ENCODE measurements around the gene MYT1. TPM values are rescaled to one million over a fixed set of nuclear protein-coding genes. Genes with fewer than 3 reads are reported as not detected.

MYT1 gene
- total RNA-seq, 4 donors from 2014 or later: 0.34 TPM; not detected in 3

DNA sequence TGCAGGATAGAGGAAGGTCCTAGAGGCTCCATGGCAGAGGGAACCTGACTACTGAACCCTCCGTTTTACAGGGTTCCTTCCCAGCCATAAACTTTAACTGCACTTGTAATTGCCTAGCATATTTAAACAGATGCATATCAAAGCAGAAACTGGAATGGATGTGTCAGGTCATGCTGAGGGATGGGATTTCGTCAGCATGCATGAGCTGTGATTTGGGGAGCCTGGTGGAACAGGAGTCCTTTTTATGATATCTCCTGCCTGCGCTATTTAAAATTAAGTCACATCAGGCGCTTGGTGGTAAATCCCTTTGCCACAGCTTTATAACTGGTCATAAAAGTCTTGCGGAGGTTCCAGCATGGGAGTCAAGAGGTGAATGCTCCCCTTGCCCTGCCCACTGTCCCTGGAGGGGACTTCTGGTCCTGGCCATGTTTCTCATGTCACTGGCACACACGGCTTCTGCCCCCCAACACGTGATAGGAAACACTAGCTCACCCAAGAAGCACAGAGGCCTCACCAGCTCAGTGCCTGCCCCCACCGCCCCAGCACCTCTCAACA lies 65.3 kb downstream of the MYT1 start:
- DNase-seq (ENCODE audit: low spot score in 2 of 2): no peak
- TF ChIP-seq POLR2A (IDR thresholded peaks at IDR 0.05) (no peak), POLR2AphosphoS5 (IDR thresholded peaks at IDR 0.05) (no peak), EP300 (IDR thresholded peaks at IDR 0.05) (no peak)
- TF ChIP-seq, protein P1, sequence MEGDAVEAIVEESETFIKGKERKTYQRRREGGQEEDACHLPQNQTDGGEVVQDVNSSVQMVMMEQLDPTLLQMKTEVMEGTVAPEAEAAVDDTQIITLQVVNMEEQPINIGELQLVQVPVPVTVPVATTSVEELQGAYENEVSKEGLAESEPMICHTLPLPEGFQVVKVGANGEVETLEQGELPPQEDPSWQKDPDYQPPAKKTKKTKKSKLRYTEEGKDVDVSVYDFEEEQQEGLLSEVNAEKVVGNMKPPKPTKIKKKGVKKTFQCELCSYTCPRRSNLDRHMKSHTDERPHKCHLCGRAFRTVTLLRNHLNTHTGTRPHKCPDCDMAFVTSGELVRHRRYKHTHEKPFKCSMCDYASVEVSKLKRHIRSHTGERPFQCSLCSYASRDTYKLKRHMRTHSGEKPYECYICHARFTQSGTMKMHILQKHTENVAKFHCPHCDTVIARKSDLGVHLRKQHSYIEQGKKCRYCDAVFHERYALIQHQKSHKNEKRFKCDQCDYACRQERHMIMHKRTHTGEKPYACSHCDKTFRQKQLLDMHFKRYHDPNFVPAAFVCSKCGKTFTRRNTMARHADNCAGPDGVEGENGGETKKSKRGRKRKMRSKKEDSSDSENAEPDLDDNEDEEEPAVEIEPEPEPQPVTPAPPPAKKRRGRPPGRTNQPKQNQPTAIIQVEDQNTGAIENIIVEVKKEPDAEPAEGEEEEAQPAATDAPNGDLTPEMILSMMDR (IDR thresholded peaks at IDR 0.05): no peak
- no peak overlapping the region for H3K4me3 ChIP-seq
- no peaks in the 10 kb centered on the region for H3K36me3 ChIP-seq
- no peak overlapping the region for H3K27ac ChIP-seq
- no peaks in the 10 kb centered on the region for H3K9me3 ChIP-seq
- WGBS: 51% methylated on average over 7 of the region's 8 CpGs
- H3K27me3 ChIP-seq: no peaks in the 10 kb centered on the region
- peaks cover 10% of the 10 kb centered on the region for H3K4me1 ChIP-seq

- peaks cover 10% of the 10 kb centered on the region for H3K4me1 ChIP-seq
- no peaks in the 10 kb centered on the region for H3K9me3 ChIP-seq
- TF ChIP-seq, protein P1 (IDR thresholded peaks at IDR 0.05): no peak
- TF ChIP-seq POLR2AphosphoS5 (IDR thresholded peaks at IDR 0.05) (no peak), EP300 (IDR thresholded peaks at IDR 0.05) (no peak), POLR2A (IDR thresholded peaks at IDR 0.05) (no peak)
- WGBS: 91% methylated on average over 22 of the region's 22 CpGs
- H3K4me3 ChIP-seq: no peak overlapping the region
- no peak overlapping the region for H3K27ac ChIP-seq
- no peaks in the 10 kb centered on the region for H3K36me3 ChIP-seq
- no peaks in the 10 kb centered on the region for H3K27me3 ChIP-seq
- DNase-seq (ENCODE audit: low spot score in 2 of 2): no peak
Measured at GRCh38 chr20:64230461-64231145, 66.4 kb downstream of the MYT1 start.

DNA sequence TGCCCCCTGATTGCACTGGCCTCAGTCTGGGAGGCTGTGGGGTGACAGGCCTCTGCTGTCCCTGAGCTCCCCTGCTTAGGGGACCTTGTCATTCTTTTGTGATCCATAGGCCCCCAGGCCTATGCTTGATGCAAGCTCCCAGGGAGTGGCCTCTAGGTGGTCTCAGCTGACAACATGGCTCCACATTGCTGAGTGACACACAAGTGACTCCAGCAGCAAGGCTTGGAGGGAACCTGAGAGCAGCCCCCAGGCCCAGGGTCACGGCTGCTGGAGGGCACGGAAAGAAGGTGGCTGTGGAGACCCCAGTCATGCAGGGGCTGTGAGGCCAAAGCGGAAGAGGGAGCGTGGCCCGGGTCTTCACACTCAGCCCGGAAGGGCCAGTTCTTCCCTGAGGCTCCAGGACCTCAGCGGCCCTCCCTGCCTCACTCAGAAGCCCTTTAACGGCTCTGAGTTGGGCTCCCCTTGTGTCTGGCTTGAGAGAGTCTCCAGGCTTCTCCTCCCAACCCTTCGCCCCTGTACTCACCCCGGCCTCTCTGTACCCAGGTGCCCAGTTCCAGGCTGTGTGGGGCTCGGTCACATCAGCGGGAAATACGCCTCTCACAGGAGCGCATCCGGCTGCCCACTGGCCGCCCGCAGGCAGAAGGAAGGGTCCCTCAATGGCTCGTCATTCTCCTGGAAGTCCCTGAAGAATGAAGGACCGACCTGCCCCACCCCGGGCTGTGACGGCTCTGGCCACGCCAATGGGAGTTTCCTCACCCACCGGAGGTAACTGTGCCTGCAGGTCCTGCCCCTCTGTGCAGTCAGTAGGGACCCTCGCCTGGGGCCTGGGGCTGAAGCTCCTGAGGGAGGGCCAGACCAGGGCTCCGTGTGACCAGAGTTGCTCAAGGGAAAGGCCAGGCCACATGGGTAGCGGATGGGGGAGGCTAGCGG lies 67.6 kb downstream of the MYT1 start:
- no peaks in the 10 kb centered on the region for H3K9me3 ChIP-seq
- peaks cover 10% of the 10 kb centered on the region for H3K4me1 ChIP-seq
- no peaks in the 10 kb centered on the region for H3K36me3 ChIP-seq
- H3K4me3 ChIP-seq: no peak overlapping the region
- TF ChIP-seq POLR2A (IDR thresholded peaks at IDR 0.05): no peak
- TF ChIP-seq, protein P1 (IDR thresholded peaks at IDR 0.05): no peak
- no peak for TF ChIP-seq EP300 (IDR thresholded peaks at IDR 0.05)
- no peak overlapping the region for H3K27ac ChIP-seq
- 91% methylated on average over 14 of the region's 27 CpGs for WGBS
- no peak for DNase-seq (ENCODE audit: low spot score in 2 of 2)
- no peaks in the 10 kb centered on the region for H3K27me3 ChIP-seq

GRCh38 chr20:64232794-64233193 lies 68.5 kb downstream of the MYT1 start:
- no peak overlapping the region for H3K27ac ChIP-seq
- no peaks in the 10 kb centered on the region for H3K36me3 ChIP-seq
- no peak overlapping the region for H3K4me3 ChIP-seq
- peaks cover 10% of the 10 kb centered on the region for H3K4me1 ChIP-seq
- no peaks in the 10 kb centered on the region for H3K9me3 ChIP-seq
- TF ChIP-seq, protein P1 (IDR thresholded peaks at IDR 0.05): no peak
- DNase-seq (ENCODE audit: low spot score in 2 of 2): no peak
- no peaks in the 10 kb centered on the region for H3K27me3 ChIP-seq
- WGBS: 83% methylated on average over 3 of the region's 3 CpGs

DNA sequence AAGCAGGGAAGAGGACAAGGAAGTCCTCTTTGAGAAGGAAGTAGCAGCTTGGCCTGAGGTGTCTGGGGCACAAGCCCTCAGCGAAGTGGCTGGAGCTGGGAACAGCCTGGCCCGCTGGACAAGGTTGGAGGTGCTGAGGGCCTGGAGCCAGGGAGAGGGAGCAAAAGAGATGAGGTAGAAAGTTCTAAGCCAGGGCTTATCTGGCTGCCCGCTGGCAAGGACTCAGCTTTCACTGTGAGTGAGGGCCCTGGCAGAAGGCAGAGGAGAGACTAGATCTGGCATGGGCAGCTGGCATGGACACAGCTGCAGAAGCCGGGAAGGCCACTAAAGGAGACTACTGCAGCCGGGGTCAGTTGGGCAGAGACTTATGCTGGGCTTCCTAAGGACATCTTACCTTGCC lies 69.5 kb downstream of the MYT1 start:
- no peaks in the 10 kb centered on the region for H3K27me3 ChIP-seq
- H3K4me3 ChIP-seq: no peak overlapping the region
- TF ChIP-seq POLR2A (IDR thresholded peaks at IDR 0.05): no peak
- TF ChIP-seq POLR2AphosphoS5 (IDR thresholded peaks at IDR 0.05): no peak
- TF ChIP-seq EP300 (IDR thresholded peaks at IDR 0.05): no peak
- TF ChIP-seq, protein P1 (IDR thresholded peaks at IDR 0.05): no peak
- H3K36me3 ChIP-seq: no peaks in the 10 kb centered on the region
- 95% methylated on average over 5 of the region's 5 CpGs for WGBS
- H3K27ac ChIP-seq: no peak overlapping the region
- DNase-seq (ENCODE audit: low spot score in 2 of 2): no peak
- peaks cover 10% of the 10 kb centered on the region for H3K4me1 ChIP-seq
- no peaks in the 10 kb centered on the region for H3K9me3 ChIP-seq
